Activated naive CD8-positive, alpha-beta T cell treated with anti-CD3 and anti-CD28 coated beads, Interleukin-2, amount 10 ng/mL, durations not matched to agents 7 days and 5 days (primary cell): ENCODE results near the gene SLC35B4. TPM values are rescaled to one million over a fixed set of nuclear protein-coding genes. Genes with fewer than 3 reads are reported as not detected.

Source experiments
- ATAC-seq: fragments of 150-1000 bp; cut with Tn5 transposase; one replicate; pipeline ENCODE4 v1.10.0; 2021; ENCODE audit warnings: low read depth, moderate library complexity
- POLR2A ChIA-PET: fragments of 350-600 bp; sonication (Branson Sonifier 250); formaldehyde crosslinking; loops from one replicate; lab custom pipeline; 2021; ENCODE audit warnings: antibody characterized with exemption; lab: Charles Lee
- DNase-seq: peaks from one replicate; pipeline ENCODE4 v3.0.0; 2021
- H3K27ac Mint-ChIP-seq: one replicate; pipeline ENCODE4 v1.8.0; 2022; ENCODE audit warnings: mild to moderate bottlenecking, mixed read lengths
- H3K27me3 Mint-ChIP-seq: one replicate; pipeline ENCODE4 v1.8.0; 2022; ENCODE audit warnings: mild to moderate bottlenecking, moderate library complexity, mixed read lengths
- H3K36me3 Mint-ChIP-seq: one replicate; pipeline ENCODE4 v1.8.0; 2021; ENCODE audit warnings: mild to moderate bottlenecking, mixed read lengths
- H3K4me1 Mint-ChIP-seq: one replicate; pipeline ENCODE4 v1.8.0; 2021; ENCODE audit warnings: mixed read lengths
- H3K4me3 Mint-ChIP-seq: one replicate; pipeline ENCODE4 v1.8.0; 2022; ENCODE audit warnings: mild to moderate bottlenecking, moderate library complexity, mixed read lengths
- H3K9me3 Mint-ChIP-seq: one replicate; pipeline ENCODE4 v1.8.0; 2021; ENCODE audit warnings: mixed read lengths
- total RNA-seq, 2 experiments: library from RNA; stranded (reverse); gene quantifications; one replicate each; pipeline ENCODE4 v1.2.3, GENCODE V29; 2021

Gene SLC35B4, protein sequence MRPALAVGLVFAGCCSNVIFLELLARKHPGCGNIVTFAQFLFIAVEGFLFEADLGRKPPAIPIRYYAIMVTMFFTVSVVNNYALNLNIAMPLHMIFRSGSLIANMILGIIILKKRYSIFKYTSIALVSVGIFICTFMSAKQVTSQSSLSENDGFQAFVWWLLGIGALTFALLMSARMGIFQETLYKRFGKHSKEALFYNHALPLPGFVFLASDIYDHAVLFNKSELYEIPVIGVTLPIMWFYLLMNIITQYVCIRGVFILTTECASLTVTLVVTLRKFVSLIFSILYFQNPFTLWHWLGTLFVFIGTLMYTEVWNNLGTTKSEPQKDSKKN
- 10 to 100 TPM; 13.3 to 13.8 TPM for total RNA-seq

DNA sequence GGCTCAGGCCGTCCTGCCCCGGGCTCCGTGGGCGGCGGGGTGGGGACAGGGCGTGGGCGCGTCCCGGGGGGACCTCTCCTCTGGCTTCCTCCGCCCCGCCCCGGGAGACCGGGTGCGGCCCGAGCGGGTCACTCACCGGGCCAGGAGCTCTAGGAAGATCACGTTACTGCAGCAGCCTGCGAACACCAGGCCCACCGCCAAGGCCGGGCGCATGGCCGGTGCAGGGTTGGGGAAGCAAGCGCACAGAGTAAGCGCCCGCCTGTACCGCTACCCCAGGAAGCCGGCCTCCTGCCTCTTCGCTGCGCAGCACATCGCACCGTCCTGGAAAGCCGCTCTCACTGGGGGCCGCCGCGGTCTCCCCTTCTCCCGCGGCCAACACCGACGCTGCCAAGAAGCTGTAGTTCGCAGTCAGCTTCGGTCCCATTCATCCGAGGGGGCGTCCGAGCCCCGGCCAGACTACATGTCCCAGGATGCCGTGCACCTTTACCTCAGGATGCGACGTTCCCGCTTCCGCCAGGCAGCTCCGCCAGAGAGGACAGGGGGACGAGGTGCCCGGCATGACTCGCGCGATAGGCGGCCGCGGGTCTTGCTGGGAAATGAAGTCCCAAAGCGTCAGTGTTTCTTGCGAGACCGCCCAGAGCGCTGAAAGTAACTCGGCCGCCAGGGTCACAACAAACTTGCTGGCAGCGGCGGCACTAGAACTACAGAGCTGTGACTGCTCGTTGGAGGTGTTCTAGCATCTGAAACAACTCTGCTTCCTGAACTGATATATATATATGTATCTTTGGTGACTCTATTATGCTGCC is at the start of gene SLC35B4:
Gene SLC35B4 (minus strand): TSS at position 392 of the 806 bp plus-strand sequence. CDS start 179 bp downstream, at position 213.
- Mint-ChIP-seq H3K4me1 (peaks cover 15% of the 10 kb centered on the region), H3K4me3 (peak within 1 kb of the TSS; percentile 91), H3K27ac (peak within 1 kb of the TSS; percentile 88), H3K36me3 (peaks cover 4% of the 10 kb centered on the region), H3K27me3 (peaks cover 4% of the 10 kb centered on the region), H3K9me3 (no peaks in the 10 kb centered on the region)
- POLR2A ChIA-PET, result interaction anchor here (1.3 to 1.8 kb wide), 2 partner anchors 189 to 1235 kb away, joined by 3 to 8 read pairs; partner anchors contain the start of genes CHCHD3 and LRGUK
- ATAC-seq, result peak; percentile 98
- peak; percentile 92 for DNase-seq

DNA sequence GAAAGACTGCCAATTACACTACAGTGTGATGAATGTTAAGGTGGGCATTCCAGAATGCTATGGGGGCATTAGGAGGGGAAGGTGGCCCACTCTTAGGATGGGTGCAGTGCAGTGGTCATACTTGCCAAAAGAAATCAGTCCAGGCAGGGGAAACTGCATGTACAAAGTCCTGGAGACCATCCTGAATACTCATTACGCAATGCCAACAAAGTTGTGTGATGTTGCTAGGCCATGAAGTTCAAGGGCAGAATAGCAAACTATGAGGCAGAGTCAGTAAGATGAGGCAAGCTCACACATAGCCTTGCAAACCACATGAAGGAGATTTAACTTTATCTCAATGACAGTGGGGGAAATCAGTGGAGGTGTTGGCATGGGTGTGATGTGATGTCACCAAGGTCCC is 49.8 kb upstream of the SLC35B4 start:
- POLR2A ChIA-PET, result no interaction called here
- Mint-ChIP-seq H3K27me3 (peaks cover 19% of the 10 kb centered on the region), H3K4me1 (no peaks in the 10 kb centered on the region), H3K36me3 (no peaks in the 10 kb centered on the region), H3K4me3 (no peak overlapping the region), H3K27ac (no peak overlapping the region), H3K9me3 (no peaks in the 10 kb centered on the region)
- ATAC-seq, result no peak
- DNase-seq, result no peak

DNA sequence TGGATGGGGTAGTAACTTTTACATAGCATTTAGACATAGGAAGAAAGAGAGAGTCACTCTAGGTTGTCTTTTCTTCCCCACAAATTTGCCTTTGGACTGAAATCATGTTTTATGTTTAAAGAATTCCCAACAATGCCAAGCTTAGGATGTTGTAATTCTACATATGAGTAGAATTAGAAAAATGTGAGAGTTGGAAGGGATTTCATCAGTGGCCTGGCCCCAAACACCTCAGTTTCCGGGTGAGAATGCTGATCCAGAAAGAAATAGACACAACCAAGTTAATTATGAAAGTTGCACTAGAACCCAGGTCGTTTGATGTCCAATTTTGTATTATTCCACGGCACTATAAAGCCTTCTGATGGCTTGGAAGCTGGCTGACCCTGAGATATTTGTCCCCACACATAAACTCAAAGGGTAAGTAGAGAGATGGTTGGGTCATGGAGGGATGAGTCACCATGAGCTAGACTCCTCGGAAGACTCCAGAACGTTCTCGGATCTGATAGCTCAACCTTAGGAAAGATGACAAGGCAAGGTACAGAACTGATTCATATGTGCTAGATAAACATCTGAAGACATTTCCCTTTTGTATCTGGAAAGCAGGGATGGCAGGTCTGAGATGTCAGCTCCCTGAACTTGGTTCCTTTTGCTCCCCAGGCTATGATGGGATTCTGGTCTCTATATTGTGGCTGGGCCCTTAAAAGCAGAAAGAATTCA is 48.8 kb upstream of the SLC35B4 start:
- DNase-seq, result no peak
- Mint-ChIP-seq H3K27me3 (peaks cover 18% of the 10 kb centered on the region), H3K4me1 (no peaks in the 10 kb centered on the region), H3K9me3 (no peaks in the 10 kb centered on the region), H3K4me3 (no peak overlapping the region), H3K36me3 (no peaks in the 10 kb centered on the region), H3K27ac (no peak overlapping the region)
- POLR2A ChIA-PET, result no interaction called here
- no peak for ATAC-seq

DNA sequence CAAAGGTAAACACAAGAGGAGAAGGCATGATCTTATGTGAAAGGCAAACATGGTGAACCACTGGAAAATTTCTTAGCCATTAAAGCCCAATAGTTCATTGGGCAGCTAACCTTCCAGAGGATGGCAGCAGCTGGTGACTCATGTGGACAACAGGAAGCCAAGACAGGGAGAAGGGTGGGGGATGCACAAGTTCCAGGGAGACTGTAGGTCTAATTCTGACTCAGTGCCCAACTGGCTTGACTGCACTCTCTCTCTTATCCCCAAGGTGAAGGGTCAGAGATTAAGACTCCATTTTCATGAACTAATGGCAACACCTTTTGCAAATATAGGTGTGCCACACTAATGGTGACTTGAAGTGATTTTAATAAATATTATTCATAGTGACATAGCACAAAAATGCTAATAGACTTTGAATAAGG is 47.9 kb upstream of the SLC35B4 start:
- no peak overlapping the region for H3K27ac Mint-ChIP-seq
- H3K36me3 Mint-ChIP-seq, result no peaks in the 10 kb centered on the region
- H3K27me3 Mint-ChIP-seq, result peaks cover 17% of the 10 kb centered on the region
- ATAC-seq, result no peak
- no peak for DNase-seq
- no peak overlapping the region for H3K4me3 Mint-ChIP-seq
- H3K4me1 Mint-ChIP-seq, result no peaks in the 10 kb centered on the region
- POLR2A ChIA-PET, result no interaction called here
- no peaks in the 10 kb centered on the region for H3K9me3 Mint-ChIP-seq

DNA sequence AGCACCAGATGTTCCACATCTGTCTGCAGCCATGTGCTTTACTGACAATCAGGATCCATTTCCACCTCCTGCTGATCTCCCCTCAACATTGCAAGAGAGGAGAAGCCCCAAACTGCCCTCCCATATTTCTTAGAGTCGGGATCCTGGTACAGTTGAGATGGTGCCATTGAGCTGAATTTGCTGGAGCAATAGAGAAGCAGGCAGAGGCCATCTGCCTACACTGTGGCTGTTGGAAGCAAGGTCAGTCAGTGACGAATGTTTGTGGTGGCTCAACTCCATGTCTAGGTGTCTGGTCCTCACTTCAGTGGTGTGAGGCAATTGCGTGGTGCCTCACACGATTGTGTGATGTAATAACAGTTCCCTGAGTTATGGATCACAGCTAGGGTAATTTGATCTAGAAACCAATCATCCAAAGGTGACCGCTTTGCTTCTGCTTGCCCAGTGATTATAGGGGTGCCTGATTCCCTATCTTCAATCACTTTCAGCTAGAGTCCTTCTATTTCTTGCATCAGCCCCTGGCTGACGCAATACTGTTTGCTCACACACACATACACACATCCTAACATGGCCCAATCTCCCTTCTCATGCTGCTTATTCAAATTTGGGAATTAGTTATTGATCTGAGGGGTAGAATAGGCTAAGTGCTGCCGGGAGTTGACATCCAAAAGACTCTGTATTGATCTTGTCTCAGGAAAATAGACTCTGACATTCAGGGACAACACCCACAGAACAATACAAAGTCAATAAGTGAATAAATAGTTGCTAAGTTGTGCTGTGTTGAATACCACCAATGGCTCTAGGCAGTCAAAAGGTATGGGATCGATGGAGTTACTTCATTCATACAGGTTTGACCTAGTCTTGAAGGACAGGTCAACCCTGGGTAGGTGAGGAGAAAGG is 46.1 kb upstream of the SLC35B4 start:
- POLR2A ChIA-PET, result no interaction called here
- ATAC-seq, result no peak

DNA sequence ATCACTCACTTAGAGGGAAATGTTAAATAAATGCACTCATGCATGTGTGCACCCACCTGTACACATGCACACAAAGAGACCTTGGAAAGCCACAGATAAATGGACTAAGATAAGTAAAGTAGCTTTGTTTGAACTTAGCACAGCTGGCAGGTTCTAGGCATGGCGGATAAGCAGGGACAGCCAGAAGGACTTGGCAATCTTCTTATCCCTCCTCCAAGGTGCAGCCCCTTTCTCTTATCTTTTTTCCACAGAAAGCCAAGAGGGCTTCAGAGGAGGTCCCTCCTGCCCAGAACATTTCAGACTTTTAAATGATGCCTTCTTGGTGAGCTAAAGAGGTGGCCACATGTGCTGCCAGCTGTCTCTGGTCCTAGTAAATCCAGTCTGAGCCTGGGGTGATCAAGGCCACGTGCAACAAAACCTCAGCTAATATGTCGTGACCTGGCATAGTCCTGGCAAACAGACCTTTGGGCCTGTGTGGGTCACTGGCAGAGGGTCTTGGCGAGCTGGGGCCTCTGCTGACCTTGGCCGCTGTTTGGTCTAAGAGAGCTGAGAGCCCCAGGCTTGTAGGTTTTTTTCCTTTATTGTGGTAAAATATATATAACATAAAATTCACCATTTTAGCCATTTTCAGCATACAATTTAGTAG is 43.2 kb upstream of the SLC35B4 start:
- DNase-seq (no peak), ATAC-seq (no peak)
- POLR2A ChIA-PET, result no interaction called here
- Mint-ChIP-seq H3K4me1 (peaks cover 2% of the 10 kb centered on the region), H3K9me3 (no peaks in the 10 kb centered on the region), H3K4me3 (no peak overlapping the region), H3K36me3 (no peaks in the 10 kb centered on the region), H3K27ac (no peak overlapping the region), H3K27me3 (peaks cover 6% of the 10 kb centered on the region)

More for the DNA sequence above, 46.1 kb upstream of the SLC35B4 start:
- no peak for DNase-seq
- Mint-ChIP-seq H3K9me3 (no peaks in the 10 kb centered on the region), H3K27me3 (peaks cover 11% of the 10 kb centered on the region), H3K27ac (no peak overlapping the region), H3K4me3 (no peak overlapping the region), H3K4me1 (peaks cover 2% of the 10 kb centered on the region), H3K36me3 (no peaks in the 10 kb centered on the region)

DNA sequence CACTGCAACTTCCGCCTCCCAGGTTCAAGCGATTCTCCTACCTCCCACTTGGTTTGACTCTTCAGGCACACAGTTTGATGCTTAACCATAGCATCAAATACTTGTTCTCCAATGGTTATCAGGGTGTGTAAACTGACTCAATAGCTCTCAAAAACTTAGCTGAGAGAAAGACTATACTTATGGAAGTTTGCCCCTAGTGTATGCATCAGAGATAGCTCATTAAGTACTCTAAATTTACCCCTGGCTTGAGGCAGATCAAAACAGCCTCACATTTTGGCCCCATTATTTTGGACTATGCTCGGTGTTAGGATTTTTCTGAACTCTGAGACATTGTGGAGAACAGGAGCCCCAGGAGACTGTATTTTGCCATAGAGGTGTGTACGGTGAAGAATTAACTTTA is 40.8 kb upstream of the SLC35B4 start:
- Mint-ChIP-seq H3K9me3 (no peaks in the 10 kb centered on the region), H3K4me1 (peaks cover 2% of the 10 kb centered on the region), H3K36me3 (no peaks in the 10 kb centered on the region), H3K4me3 (no peak overlapping the region), H3K27ac (no peak overlapping the region), H3K27me3 (peaks cover 4% of the 10 kb centered on the region)
- POLR2A ChIA-PET, result no interaction called here
- DNase-seq (no peak), ATAC-seq (no peak)

DNA sequence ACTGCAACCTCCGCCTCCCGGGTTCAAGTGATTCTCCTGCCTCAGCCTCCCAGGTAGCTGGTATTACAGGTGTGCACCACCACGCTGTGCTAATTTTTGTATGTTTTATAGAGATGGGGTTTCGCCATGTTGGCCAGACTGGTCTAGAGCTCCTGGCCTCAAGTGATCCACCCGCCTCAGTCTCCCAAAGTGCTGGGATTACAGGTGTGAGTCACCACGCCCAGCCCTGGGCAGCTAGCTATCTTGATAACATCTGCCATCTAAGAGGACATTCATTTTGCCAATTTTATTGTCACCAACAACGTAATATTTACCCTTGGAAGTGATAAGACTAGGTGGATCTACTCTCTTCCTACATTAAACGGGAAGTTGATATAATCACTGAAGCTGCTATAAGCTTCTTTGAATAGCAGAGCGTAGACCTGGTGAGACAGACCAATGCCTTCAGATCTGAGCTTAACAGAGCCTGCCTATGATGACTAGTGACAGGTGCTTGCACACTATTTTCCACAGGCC is 39.7 kb upstream of the SLC35B4 start:
- no peak for ATAC-seq
- DNase-seq, result no peak
- POLR2A ChIA-PET, result no interaction called here
- H3K4me3 Mint-ChIP-seq, result no peak overlapping the region
- no peaks in the 10 kb centered on the region for H3K9me3 Mint-ChIP-seq
- peaks cover 2% of the 10 kb centered on the region for H3K4me1 Mint-ChIP-seq
- H3K27ac Mint-ChIP-seq, result no peak overlapping the region
- peaks cover 4% of the 10 kb centered on the region for H3K27me3 Mint-ChIP-seq
- no peaks in the 10 kb centered on the region for H3K36me3 Mint-ChIP-seq

DNA sequence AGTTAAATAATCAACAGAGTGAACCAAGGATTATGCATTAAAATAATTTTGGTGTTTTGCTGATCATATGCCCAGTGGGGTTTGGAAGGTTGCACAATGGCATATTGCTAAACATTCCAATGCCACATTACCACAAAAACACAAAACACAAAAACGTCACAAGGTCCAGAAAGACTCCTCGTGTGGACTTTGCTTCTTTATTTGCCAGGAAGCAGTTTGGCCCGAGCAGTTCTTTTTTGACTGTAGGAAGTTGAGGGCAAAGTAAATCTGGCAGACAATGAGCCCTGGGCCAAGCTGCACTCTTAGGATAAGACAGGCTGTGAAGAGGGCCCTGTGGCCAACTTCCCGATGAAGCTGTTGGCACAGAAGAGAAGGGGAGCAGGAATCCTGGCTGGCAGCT is 39.2 kb upstream of the SLC35B4 start:
- no peak for DNase-seq

DNA sequence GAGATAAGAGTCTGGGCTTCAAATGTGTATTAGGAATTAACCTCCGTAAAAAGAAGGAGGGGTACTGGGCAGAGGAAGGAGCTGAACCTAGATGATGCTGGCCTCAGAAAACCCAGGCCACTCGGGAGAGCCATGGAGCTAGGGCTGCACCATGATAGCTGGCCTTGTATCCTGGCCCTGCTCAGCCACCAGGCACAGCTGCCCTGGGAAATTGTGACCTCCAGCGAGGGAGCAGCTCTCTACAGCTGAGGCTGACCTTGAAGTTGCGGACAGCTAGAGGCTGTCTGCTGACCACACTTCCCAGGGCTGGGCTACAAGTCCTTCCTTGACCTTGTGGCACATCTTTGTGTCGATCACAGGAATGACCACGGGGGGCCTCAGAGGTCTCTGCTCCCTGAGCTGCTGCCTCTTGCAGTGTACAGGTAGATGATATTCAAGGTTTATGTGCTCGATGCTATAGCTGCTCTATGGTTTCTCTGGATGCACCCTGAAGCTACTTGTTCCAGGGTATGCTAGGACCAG is 38.3 kb upstream of the SLC35B4 start:
- H3K27me3 Mint-ChIP-seq, result peaks cover 4% of the 10 kb centered on the region
- ATAC-seq, result no peak

More for the DNA sequence above, 39.2 kb upstream of the SLC35B4 start:
- no peak for ATAC-seq
- Mint-ChIP-seq H3K4me3 (no peak overlapping the region), H3K9me3 (no peaks in the 10 kb centered on the region), H3K4me1 (peaks cover 2% of the 10 kb centered on the region), H3K27me3 (peaks cover 4% of the 10 kb centered on the region), H3K36me3 (no peaks in the 10 kb centered on the region), H3K27ac (no peak overlapping the region)
- POLR2A ChIA-PET, result no interaction called here

DNA sequence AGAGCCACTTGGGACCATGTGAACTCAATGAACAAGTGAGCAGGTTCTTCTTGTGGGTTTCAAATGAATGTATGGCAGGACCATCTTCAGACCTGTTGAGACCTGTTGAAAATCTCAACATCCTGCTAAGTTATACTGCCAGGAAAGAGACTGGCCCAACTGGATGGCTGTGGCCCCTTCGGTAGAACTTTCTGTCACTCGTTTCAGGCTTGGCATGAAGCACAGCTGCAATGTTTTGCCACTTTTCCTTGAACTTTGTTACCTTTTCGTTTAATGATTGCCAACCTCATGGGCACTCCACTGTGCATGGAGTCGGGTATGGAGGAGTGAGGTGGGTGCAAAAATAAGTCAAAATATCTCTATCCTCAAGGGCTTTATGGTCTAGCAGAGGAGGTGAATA is 36.7 kb upstream of the SLC35B4 start:
- H3K27me3 Mint-ChIP-seq, result peaks cover 7% of the 10 kb centered on the region

More for the DNA sequence above, 38.3 kb upstream of the SLC35B4 start:
- peaks cover 2% of the 10 kb centered on the region for H3K4me1 Mint-ChIP-seq
- no peaks in the 10 kb centered on the region for H3K9me3 Mint-ChIP-seq
- H3K27ac Mint-ChIP-seq, result no peak overlapping the region
- DNase-seq, result no peak
- H3K36me3 Mint-ChIP-seq, result no peaks in the 10 kb centered on the region
- no peak overlapping the region for H3K4me3 Mint-ChIP-seq
- POLR2A ChIA-PET, result no interaction called here

DNA sequence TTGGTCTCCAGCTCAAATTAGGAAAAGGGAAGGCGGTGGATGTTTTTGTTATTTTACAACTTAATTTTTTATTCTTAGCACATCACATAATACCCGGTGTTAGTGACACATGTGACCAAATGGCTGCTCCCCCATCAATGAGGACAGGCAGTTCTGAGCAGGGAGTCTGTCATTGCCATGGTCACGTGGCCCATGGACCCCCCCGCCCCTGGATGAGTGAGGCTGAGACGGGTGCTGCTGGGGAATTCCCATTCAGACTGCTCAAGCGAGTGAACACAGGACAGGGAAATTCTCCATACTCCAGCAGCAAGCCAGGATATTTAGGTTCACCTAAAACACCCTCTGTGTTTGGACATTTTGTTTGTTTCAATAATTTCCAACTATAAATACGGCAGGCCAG is 34.7 kb upstream of the SLC35B4 start:
- H3K27ac Mint-ChIP-seq, result no peak overlapping the region
- H3K36me3 Mint-ChIP-seq, result no peaks in the 10 kb centered on the region
- peaks cover 7% of the 10 kb centered on the region for H3K27me3 Mint-ChIP-seq
- no peak for DNase-seq
- H3K4me3 Mint-ChIP-seq, result no peak overlapping the region
- no peaks in the 10 kb centered on the region for H3K9me3 Mint-ChIP-seq
- no peak for ATAC-seq
- peaks cover 4% of the 10 kb centered on the region for H3K4me1 Mint-ChIP-seq
- POLR2A ChIA-PET, result no interaction called here

More for the DNA sequence above, 36.7 kb upstream of the SLC35B4 start:
- POLR2A ChIA-PET, result no interaction called here
- Mint-ChIP-seq H3K9me3 (no peaks in the 10 kb centered on the region), H3K4me1 (peaks cover 2% of the 10 kb centered on the region), H3K4me3 (no peak overlapping the region), H3K36me3 (no peaks in the 10 kb centered on the region), H3K27ac (no peak overlapping the region)
- no peak for ATAC-seq
- DNase-seq, result no peak
